H9 (cell line): Measurements from ENCODE around the gene EN1. TPM values are rescaled to one million over a fixed set of nuclear protein-coding genes. Genes with fewer than 3 reads are reported as not detected.

Experiments used
- DNase-seq: peaks from one replicate; pipeline ENCODE4 v3.0.0-alpha.2; 2017
- H2AFZ ChIP-seq: one replicate; pipeline ENCODE4 v1.6.1; 2013; ENCODE audit warnings: mild to moderate bottlenecking, low read length, control low read depth, moderate library complexity
- H2AK5ac ChIP-seq: 2 replicates; pipeline ENCODE4 v1.6.1; 2013; ENCODE audit warnings: low read length, control low read depth, mixed read lengths; ENCODE audit not compliant: insufficient read length
- H2BK120ac ChIP-seq: one replicate; pipeline ENCODE4 v1.6.1; 2013; ENCODE audit warnings: low read depth, mild to moderate bottlenecking, low read length, control low read depth, inconsistent platforms; ENCODE audit not compliant: poor library complexity, severe bottlenecking
- H2BK12ac ChIP-seq: 2 replicates; pipeline ENCODE4 v1.6.1; 2013; ENCODE audit warnings: low read length, control low read depth, mixed read lengths, low read depth; ENCODE audit not compliant: insufficient read length
- H2BK15ac ChIP-seq: 2 replicates; pipeline ENCODE4 v1.6.1; 2013; ENCODE audit warnings: low read depth, low read length, control low read depth
- H2BK20ac ChIP-seq: one replicate; pipeline ENCODE4 v1.6.1; 2013; ENCODE audit warnings: low read depth, mild to moderate bottlenecking, low read length, control low read depth, inconsistent platforms; ENCODE audit not compliant: poor library complexity, severe bottlenecking
- H2BK5ac ChIP-seq: 2 replicates; pipeline ENCODE4 v1.6.1; 2013; ENCODE audit warnings: low read length, control low read depth, mixed read lengths; ENCODE audit not compliant: insufficient read length
- H3K14ac ChIP-seq: 2 replicates; pipeline ENCODE4 v1.6.1; 2013; ENCODE audit warnings: low read length, control low read depth; ENCODE audit not compliant: insufficient read depth
- H3K18ac ChIP-seq: 2 replicates; pipeline ENCODE4 v1.6.1; 2013; ENCODE audit warnings: low read depth, mild to moderate bottlenecking, mixed read lengths, low read length, control low read depth; ENCODE audit not compliant: insufficient read length
- H3K23ac ChIP-seq: 2 replicates; pipeline ENCODE4 v1.6.1; 2013; ENCODE audit warnings: low read length, control low read depth, mixed read lengths, low read depth; ENCODE audit not compliant: insufficient read length
- H3K23me2 ChIP-seq: 2 replicates; pipeline ENCODE4 v1.6.1; 2013; ENCODE audit warnings: low read depth, mild to moderate bottlenecking, mixed read lengths, low read length, control low read depth; ENCODE audit not compliant: insufficient read length, poor library complexity, severe bottlenecking
- H3K27ac ChIP-seq: 2 replicates; pipeline ENCODE4 v1.5.1; 2013; ENCODE audit warnings: low read length, control low read depth, mixed read lengths, low read depth; ENCODE audit not compliant: insufficient read length
- H3K27me3 ChIP-seq: 2 replicates; pipeline ENCODE4 v1.6.1; 2013; ENCODE audit warnings: low read length, control low read depth, inconsistent platforms; ENCODE audit not compliant: insufficient read depth
- H3K4ac ChIP-seq: 2 replicates; pipeline ENCODE4 v1.6.1; 2013; ENCODE audit warnings: low read depth, mild to moderate bottlenecking, control low read depth, inconsistent platforms, low read length, moderate library complexity
- H3K4me1 ChIP-seq: 2 replicates; pipeline ENCODE4 v1.6.1; 2013; ENCODE audit warnings: low read length, control low read depth, inconsistent platforms; ENCODE audit not compliant: insufficient read depth
- H3K4me2 ChIP-seq: 2 replicates; pipeline ENCODE4 v1.6.1; 2013; ENCODE audit warnings: low read length, control low read depth, mixed read lengths; ENCODE audit not compliant: insufficient read length, insufficient read depth
- H3K56ac ChIP-seq: 2 replicates; pipeline ENCODE4 v1.6.1; 2013; ENCODE audit warnings: low read depth, mild to moderate bottlenecking, mixed read lengths, low read length, control low read depth; ENCODE audit not compliant: insufficient read length
- H3K79me1 ChIP-seq: 2 replicates; pipeline ENCODE4 v1.6.1; 2013; ENCODE audit warnings: low read depth, mild to moderate bottlenecking, moderate library complexity, low read length, control low read depth, inconsistent platforms; ENCODE audit not compliant: insufficient read depth, poor library complexity, severe bottlenecking
- H3K79me2 ChIP-seq: 2 replicates; pipeline ENCODE4 v1.6.1; 2013; ENCODE audit warnings: low read length, control low read depth, inconsistent platforms; ENCODE audit not compliant: insufficient read depth
- H3K9ac ChIP-seq: 2 replicates; pipeline ENCODE4 v1.6.1; 2013; ENCODE audit warnings: low read length, control low read depth, mixed read lengths; ENCODE audit not compliant: insufficient read length; ENCODE audit errors: extremely low read depth
- H3K9me3 ChIP-seq: one replicate; pipeline ENCODE4 v1.6.1; 2013; ENCODE audit warnings: low read depth, low read length, inconsistent platforms; ENCODE audit not compliant: control insufficient read depth
- H3T11ph ChIP-seq: one replicate; pipeline ENCODE4 v1.6.1; 2013; ENCODE audit warnings: mild to moderate bottlenecking, low read length, control low read depth, inconsistent platforms
- H4K20me1 ChIP-seq: one replicate; pipeline ENCODE4 v1.6.1; 2013; ENCODE audit not compliant: control insufficient read depth, insufficient read length, insufficient read depth
- H4K5ac ChIP-seq: 2 replicates; pipeline ENCODE4 v1.6.1; 2013; ENCODE audit warnings: low read depth, mild to moderate bottlenecking, mixed read lengths, low read length, control low read depth; ENCODE audit not compliant: insufficient read length
- H4K8ac ChIP-seq: replicated peaks from 2 replicates; pipeline ENCODE4 v1.6.1; 2013; ENCODE audit warnings: low read length, control low read depth, mixed read lengths, low read depth; ENCODE audit not compliant: insufficient read length
- H4K91ac ChIP-seq: 2 replicates; pipeline ENCODE4 v1.6.1; 2013; ENCODE audit warnings: low read depth, mild to moderate bottlenecking, moderate library complexity, mixed read lengths, low read length, control low read depth; ENCODE audit not compliant: insufficient read length
- H3K27ac Mint-ChIP-seq, 3 experiments: 2 replicates in 2 of 3; 3 replicates in 1 of 3; pipeline ENCODE4 v1.8.0; 2020 to 2021; ENCODE audit warnings: mixed read lengths in 3 of 3, mild to moderate bottlenecking in 1 of 3, moderate library complexity in 1 of 3
- H3K27me3 Mint-ChIP-seq: 2 replicates; pipeline ENCODE4 v1.8.0; 2021; ENCODE audit warnings: low read depth, mild to moderate bottlenecking, moderate library complexity, mixed read lengths
- H3K36me3 Mint-ChIP-seq, 3 experiments: 2 replicates in 2 of 3; 3 replicates in 1 of 3; pipeline ENCODE4 v1.8.0; 2020 to 2021; ENCODE audit warnings: low read depth in 3 of 3, mixed read lengths in 3 of 3; ENCODE audit not compliant: insufficient read depth in 1 of 3
- H3K4me1 Mint-ChIP-seq, 2 experiments: 2 replicates each; pipeline ENCODE4 v1.8.0; 2020; ENCODE audit warnings: mixed read lengths in 2 of 2
- H3K4me3 Mint-ChIP-seq, 2 experiments: 2 replicates in 1 of 2; 3 replicates in 1 of 2; pipeline ENCODE4 v1.8.0; 2020 to 2021; ENCODE audit warnings: mild to moderate bottlenecking in 2 of 2, mixed read lengths in 2 of 2, moderate library complexity in 1 of 2
- H3K9me3 Mint-ChIP-seq, 2 experiments: 2 replicates in 1 of 2; 3 replicates in 1 of 2; pipeline ENCODE4 v1.8.0; 2020; ENCODE audit warnings: mild to moderate bottlenecking in 2 of 2, mixed read lengths in 2 of 2, moderate library complexity in 1 of 2
- CTCF ChIP-seq: fragments of 200-600 bp; sonication (generic); conservative IDR thresholded peaks from 3 replicates; pipeline ENCODE4 v1.8.0; 2021; ENCODE audit warnings: antibody characterized with exemption, mild to moderate bottlenecking
- WGBS: extraction: QIAGEN DNeasy Blood & Tissue Kit; methylation state at CpG from one replicate; pipeline ENCODE4 v1.1.7; 2013; ENCODE audit warnings: missing lambda C conversion rate, low lambda C conversion rate, mixed read lengths; ENCODE audit not compliant: insufficient read length; ENCODE audit errors: extremely low coverage; 5-methylcytosine and 5-hydroxymethylcytosine counted together
- total RNA-seq: library from RNA; stranded (reverse); gene quantifications from 2 replicates; pipeline ENCODE4 v1.2.1, GENCODE V29; 2021

Gene EN1
- total RNA-seq, 1 experiment from 2014 or later = not detected

- Histone ChIP-seq H2BK120ac (no peak overlapping the region), H3K9ac (no peak overlapping the region), H3K4me2 (no peak overlapping the region), H3K14ac (no peak overlapping the region), H2BK15ac (no peak overlapping the region), H3K79me2 (no peaks in the 10 kb centered on the region), H4K20me1 (no peaks in the 10 kb centered on the region), H3K23ac (no peak overlapping the region), H3T11ph (no peak overlapping the region), H4K8ac (no peak overlapping the region), H3K18ac (no peak overlapping the region), H3K27me3 (no peaks in the 10 kb centered on the region; the same call in 1 of the 2 replicates), H2BK5ac (no peak overlapping the region), H2AFZ (no peak overlapping the region), H3K4me1 (no peaks in the 10 kb centered on the region), H3K9me3 (no peaks in the 10 kb centered on the region), H2AK5ac (no peak overlapping the region), H3K56ac (no peak overlapping the region), H2BK12ac (no peak overlapping the region), H4K5ac (no peak overlapping the region), H3K4ac (no peak overlapping the region), H2BK20ac (no peak overlapping the region), H4K91ac (no peak overlapping the region), H3K23me2 (no peaks in the 10 kb centered on the region), H3K27ac (no peak overlapping the region), H3K79me1 (no peaks in the 10 kb centered on the region)
- TF ChIP-seq CTCF = no peak
- H3K4me1 Mint-ChIP-seq = no peaks in the 10 kb centered on the region
- no peak overlapping the region for H3K4me3 Mint-ChIP-seq
- WGBS = no CpG with 5 or more reads among the region's 3 CpGs
- H3K27ac Mint-ChIP-seq = no peak overlapping the region
- peaks cover 43% of the 10 kb centered on the region for H3K27me3 Mint-ChIP-seq
- no peaks in the 10 kb centered on the region for H3K9me3 Mint-ChIP-seq
- H3K36me3 Mint-ChIP-seq = no peaks in the 10 kb centered on the region
- no peak for DNase-seq
Observed at GRCh38 chr2:118874324-118874723, 26.9 kb upstream of the EN1 start.
